Measurements from ENCODE around the gene PHACTR3.

PHACTR3 gene

GRCh38 chr20:59745716-59746115 lies 141.4 kb downstream of the PHACTR3 start:
- H3K9ac ChIP-seq (ENCODE audit: low read length) = no peak overlapping the region
- H3F3A ChIP-seq (ENCODE audit: insufficient read depth, low read length) = no peaks in the 10 kb centered on the region
- no peaks in the 10 kb centered on the region for H3K79me2 ChIP-seq (ENCODE audit: insufficient read depth, low read length)
- H3K9me2 ChIP-seq (ENCODE audit: low read depth, low read length) = no peaks in the 10 kb centered on the region
- TF ChIP-seq, protein P1, sequence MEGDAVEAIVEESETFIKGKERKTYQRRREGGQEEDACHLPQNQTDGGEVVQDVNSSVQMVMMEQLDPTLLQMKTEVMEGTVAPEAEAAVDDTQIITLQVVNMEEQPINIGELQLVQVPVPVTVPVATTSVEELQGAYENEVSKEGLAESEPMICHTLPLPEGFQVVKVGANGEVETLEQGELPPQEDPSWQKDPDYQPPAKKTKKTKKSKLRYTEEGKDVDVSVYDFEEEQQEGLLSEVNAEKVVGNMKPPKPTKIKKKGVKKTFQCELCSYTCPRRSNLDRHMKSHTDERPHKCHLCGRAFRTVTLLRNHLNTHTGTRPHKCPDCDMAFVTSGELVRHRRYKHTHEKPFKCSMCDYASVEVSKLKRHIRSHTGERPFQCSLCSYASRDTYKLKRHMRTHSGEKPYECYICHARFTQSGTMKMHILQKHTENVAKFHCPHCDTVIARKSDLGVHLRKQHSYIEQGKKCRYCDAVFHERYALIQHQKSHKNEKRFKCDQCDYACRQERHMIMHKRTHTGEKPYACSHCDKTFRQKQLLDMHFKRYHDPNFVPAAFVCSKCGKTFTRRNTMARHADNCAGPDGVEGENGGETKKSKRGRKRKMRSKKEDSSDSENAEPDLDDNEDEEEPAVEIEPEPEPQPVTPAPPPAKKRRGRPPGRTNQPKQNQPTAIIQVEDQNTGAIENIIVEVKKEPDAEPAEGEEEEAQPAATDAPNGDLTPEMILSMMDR (IDR thresholded peaks at IDR 0.05; ENCODE audit: low read length) = no peak
- no peak for TF ChIP-seq EZH2 (IDR thresholded peaks at IDR 0.05; ENCODE audit: borderline replicate concordance, low read length)
- no peaks in the 10 kb centered on the region; the same call in 1 of the 2 replicates for H3K27me3 ChIP-seq (ENCODE audit: insufficient read depth, low read length)
- no peaks in the 10 kb centered on the region for H3K36me3 ChIP-seq (ENCODE audit: insufficient read depth, low read length)
- no peak overlapping the region for H2AFZ ChIP-seq (ENCODE audit: low read length)
- H3K27ac ChIP-seq (ENCODE audit: low read depth, low read length, poor library complexity, severe bottlenecking) = no peak overlapping the region
- H3K9me3 ChIP-seq (ENCODE audit: low read length) = no peaks in the 10 kb centered on the region
- H3K4me2 ChIP-seq (ENCODE audit: low read length) = no peak overlapping the region
- no peak overlapping the region for H3K4me3 ChIP-seq (ENCODE audit: low read depth, low read length, poor library complexity, severe bottlenecking)
- no peaks in the 10 kb centered on the region for H4K20me1 ChIP-seq (ENCODE audit: insufficient read depth, low read length)
- H3K4me1 ChIP-seq (ENCODE audit: insufficient read depth, low read length, severe bottlenecking) = no peaks in the 10 kb centered on the region

GRCh38 chr20:59746155-59746554 lies 141.8 kb downstream of the PHACTR3 start:
- Histone ChIP-seq H3K4me3 (ENCODE audit: low read depth, low read length, poor library complexity, severe bottlenecking) (no peak overlapping the region), H3K36me3 (ENCODE audit: insufficient read depth, low read length) (no peaks in the 10 kb centered on the region), H2AFZ (ENCODE audit: low read length) (no peak overlapping the region), H3K27ac (ENCODE audit: low read depth, low read length, poor library complexity, severe bottlenecking) (no peak overlapping the region), H4K20me1 (ENCODE audit: insufficient read depth, low read length) (no peaks in the 10 kb centered on the region), H3K9me2 (ENCODE audit: low read depth, low read length) (no peaks in the 10 kb centered on the region), H3K9me3 (ENCODE audit: low read length) (no peaks in the 10 kb centered on the region), H3K9ac (ENCODE audit: low read length) (no peak overlapping the region), H3K27me3 (ENCODE audit: insufficient read depth, low read length) (no peaks in the 10 kb centered on the region; the same call in 1 of the 2 replicates), H3K4me2 (ENCODE audit: low read length) (no peak overlapping the region), H3K79me2 (ENCODE audit: insufficient read depth, low read length) (no peaks in the 10 kb centered on the region), H3K4me1 (ENCODE audit: insufficient read depth, low read length, severe bottlenecking) (no peaks in the 10 kb centered on the region), H3F3A (ENCODE audit: insufficient read depth, low read length) (no peaks in the 10 kb centered on the region)
- TF ChIP-seq EZH2 (IDR thresholded peaks at IDR 0.05; ENCODE audit: borderline replicate concordance, low read length) = no peak
- TF ChIP-seq, protein P1 (IDR thresholded peaks at IDR 0.05; ENCODE audit: low read length) = no peak

DNA sequence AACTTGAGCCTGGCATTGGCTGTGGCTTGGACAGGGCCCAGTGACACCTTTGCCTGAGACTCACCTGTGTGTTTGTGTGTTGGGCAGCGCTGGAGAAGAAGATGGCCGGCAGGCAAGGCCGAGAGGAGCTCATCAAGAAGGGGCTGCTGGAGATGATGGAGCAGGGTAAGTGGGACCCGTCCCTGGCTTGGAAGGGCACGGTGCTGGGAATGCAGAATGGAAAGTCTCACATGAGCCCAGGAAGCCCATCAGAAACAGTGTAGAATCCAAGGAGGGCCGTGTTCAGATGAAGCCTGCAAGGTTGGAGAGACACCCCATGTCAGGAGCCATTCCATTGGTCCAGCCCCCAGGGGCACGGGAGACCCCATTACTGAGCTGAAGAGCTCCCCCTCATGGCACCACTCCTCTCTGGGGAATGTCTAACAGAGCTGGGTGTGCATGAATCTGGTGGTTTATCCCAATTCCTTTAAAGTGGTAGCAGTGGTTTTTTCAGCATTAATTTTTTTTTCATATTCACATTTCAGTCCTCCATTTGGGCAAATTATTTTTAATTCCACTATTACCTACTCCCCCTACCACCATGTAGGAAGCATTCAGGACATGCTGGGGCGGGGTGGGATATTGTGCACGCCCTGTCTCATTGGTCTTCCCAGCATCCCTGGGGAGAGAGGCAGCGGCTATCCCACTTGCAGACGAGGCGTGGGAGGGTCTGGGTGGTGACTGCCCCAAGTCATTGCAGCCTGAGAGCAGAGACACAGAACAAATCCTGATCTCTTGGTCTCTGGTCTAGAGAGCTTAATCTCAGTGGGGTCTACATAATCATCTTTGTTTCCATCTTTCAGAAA lies 143.6 kb downstream of the PHACTR3 start:
- no peaks in the 10 kb centered on the region for H3K9me2 ChIP-seq (ENCODE audit: low read depth, low read length)
- peaks cover 17% of the 10 kb centered on the region for H3K4me1 ChIP-seq (ENCODE audit: insufficient read depth, low read length, severe bottlenecking)
- no peak overlapping the region for H3K4me2 ChIP-seq (ENCODE audit: low read length)
- no peaks in the 10 kb centered on the region for H3F3A ChIP-seq (ENCODE audit: insufficient read depth, low read length)
- no peak overlapping the region for H3K4me3 ChIP-seq (ENCODE audit: low read depth, low read length, poor library complexity, severe bottlenecking)
- no peak overlapping the region for H3K27ac ChIP-seq (ENCODE audit: low read depth, low read length, poor library complexity, severe bottlenecking)
- H3K9me3 ChIP-seq (ENCODE audit: low read length) = no peaks in the 10 kb centered on the region
- no peaks in the 10 kb centered on the region for H3K36me3 ChIP-seq (ENCODE audit: insufficient read depth, low read length)
- no peaks in the 10 kb centered on the region for H4K20me1 ChIP-seq (ENCODE audit: insufficient read depth, low read length)
- H3K27me3 ChIP-seq (ENCODE audit: insufficient read depth, low read length) = no peaks in the 10 kb centered on the region; the same call in 1 of the 2 replicates
- H3K79me2 ChIP-seq (ENCODE audit: insufficient read depth, low read length) = no peaks in the 10 kb centered on the region
- H2AFZ ChIP-seq (ENCODE audit: low read length) = no peak overlapping the region
- TF ChIP-seq, protein P1 (IDR thresholded peaks at IDR 0.05; ENCODE audit: low read length) = no peak
- TF ChIP-seq EZH2 (IDR thresholded peaks at IDR 0.05; ENCODE audit: borderline replicate concordance, low read length) = no peak
- no peak overlapping the region for H3K9ac ChIP-seq (ENCODE audit: low read length)

All from OCI-LY1 (cell line).